NCI-H2029 (cell line): ENCODE data around the gene MSH6.
"Not testable (repeated sequence)": the region's sequence is repeated elsewhere in the genome, so short reads cannot be mapped to it uniquely, and the experiment has no call there.

Experiments
- DNase-seq: peaks from one replicate; lab custom pipeline; 2025; lab: John Stamatoyannopoulos, UW

MSH6 gene

DNA sequence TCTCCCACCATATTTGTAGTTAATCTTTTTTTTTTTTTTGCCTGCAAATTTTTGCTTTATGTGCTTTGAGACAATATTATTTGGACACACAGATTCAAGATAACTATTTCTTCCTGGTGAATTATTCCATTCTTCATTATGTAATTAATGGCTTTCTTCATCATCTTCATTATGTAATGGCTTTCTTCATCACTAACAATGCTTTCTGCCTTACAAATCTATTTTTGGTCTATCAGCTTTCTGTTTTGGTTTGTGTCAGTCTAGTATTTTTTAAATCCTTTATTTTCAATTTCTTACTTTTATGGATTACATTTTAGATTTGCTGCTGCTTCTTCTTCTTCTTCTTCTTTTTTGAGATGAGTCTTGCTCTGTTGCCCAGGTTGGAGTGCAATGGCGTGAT, 60.5 kb downstream of the MSH6 start:
- no peak for DNase-seq

DNA sequence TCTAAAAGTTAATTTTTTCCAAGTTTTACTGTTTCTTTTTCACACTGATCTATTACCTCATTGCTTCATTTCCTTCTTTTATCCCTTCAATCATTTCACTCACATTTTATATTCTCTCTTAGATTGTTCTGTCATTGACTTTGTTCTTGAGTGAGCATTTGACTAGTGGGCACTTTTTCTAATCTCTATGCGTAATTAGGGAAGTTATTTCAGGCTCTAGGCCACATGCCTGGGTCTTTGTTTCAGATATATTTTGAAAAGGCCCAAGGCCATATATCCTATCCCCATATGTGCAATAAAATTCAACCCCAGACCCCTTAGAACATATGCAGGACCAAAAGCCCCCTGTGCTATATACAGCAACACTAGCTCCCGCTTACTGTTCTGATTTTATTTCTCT, 61.2 kb downstream of the MSH6 start:
- DNase-seq = no peak

DNA sequence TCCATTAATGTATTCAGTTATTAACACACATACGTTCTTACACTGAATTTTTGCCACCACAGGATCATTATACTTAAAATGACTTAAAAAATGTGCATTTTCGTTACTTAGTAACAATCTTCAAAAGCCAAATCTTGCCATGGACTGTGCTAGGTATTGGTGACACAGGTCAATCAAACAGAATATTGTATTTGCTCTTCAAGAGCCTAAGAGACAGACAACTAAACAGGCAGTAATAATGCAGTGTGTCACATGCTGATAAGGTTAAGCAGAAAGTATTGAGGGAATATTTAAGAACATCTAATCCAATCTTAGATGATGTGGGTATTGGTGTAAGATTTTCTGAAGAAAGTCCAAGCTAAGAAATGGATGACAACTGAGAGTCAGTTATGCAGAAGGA, 66.4 kb downstream of the MSH6 start:
- DNase-seq = no peak

DNA sequence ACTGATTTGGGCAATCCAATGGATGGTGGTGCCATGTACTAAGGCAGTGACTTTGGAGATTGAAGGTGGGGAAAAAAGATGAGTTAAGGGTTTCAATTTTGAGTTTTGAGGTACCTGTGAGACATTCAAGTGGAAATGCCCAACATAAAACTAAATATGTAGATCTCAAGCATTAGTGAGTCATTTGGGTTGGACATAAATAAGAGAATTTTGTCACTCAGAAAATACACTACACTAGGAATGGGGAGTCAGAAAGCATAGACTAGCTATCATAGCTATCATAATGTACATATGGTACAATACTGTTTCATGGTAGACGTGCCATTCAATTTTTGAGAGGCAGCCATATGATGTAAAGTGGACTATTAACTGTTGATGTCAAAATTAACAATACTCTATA, 67.3 kb downstream of the MSH6 start:
- no peak for DNase-seq

DNA sequence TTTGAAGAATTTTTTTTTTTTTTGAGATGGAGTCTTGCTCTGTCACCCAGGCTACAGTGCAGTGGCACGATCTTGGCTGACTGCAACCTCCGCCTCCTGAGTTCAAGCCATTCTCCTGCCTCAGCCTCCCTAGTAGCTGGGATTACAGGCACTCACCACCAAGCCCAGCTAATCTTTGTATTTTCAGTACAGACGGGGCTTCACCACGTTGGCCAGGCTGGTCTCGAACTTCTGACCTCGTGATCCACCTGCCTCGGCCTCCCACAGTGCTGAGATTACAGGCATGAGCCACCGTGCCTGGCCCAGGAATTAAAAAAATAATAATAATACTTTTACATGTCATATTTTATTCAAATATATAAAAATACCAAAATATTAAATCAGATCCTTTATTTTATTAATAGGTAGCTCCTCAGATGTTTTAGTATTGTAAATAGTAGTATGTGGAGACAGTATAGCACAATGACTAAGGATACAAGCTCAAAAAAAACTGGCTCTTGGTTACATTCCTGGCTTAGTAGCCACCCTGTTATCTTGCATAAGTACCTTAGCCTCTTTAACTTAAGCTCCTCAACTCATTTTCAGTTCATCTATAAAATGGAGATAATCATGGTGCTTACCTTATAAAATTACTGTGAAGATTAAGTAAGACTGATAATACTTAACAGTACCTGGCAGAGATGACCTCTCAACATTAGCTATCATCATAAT, 70.3 kb downstream of the MSH6 start:
- not testable (repeated sequence) for DNase-seq
